Adrenal gland (tissue), 5 donors: ENCODE measurements around the gene RAD54L.

Experiments used
- POLR2A ChIP-seq, 2 donors: fragments of 450-650 bp; IDR thresholded peaks; one replicate each; pipeline ENCODE4 v1.6.1; 2017; ENCODE audit warnings: antibody characterized with exemption in 2 of 2, mild to moderate bottlenecking in 2 of 2, moderate library complexity in 1 of 2
- TF ChIP-seq, protein P1 (sequence below), 6 experiments: fragments of 450-650 bp in 4 of 6; fragments of 200-600 bp in 2 of 6; sonication (generic) in 1 of 6; IDR thresholded peaks; 1 replicate in 5 of 6; 2 replicates in 1 of 6; pipeline versions ENCODE4 v1.5.1 to v1.8.0; 2016 to 2021; ENCODE audit warnings: antibody characterized with exemption in 6 of 6, mild to moderate bottlenecking in 2 of 6, moderate library complexity in 1 of 6
- donor health status: DM: no; HTN: no; CAD: no.

DNA sequence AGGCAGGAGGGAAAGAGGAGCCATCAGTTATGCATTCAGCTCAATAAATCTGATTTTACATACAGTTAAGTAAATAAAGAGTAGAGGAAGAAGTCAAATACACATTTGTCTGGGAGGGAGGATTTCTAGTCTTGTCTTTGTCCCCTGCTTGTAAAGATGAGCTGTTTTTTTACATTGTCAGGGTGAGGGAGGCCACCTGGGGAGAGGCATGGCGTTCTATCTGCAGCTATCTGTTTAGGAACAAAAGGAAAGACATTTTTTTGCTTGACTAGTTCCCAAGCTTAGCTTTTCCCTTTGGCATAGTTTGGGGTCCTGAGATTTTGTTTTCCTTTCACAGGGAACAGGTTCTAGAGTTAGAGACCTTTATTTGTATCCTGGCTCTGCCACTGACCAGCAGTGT, 14.9 kb downstream of the RAD54L start:
- TF ChIP-seq, protein P1, sequence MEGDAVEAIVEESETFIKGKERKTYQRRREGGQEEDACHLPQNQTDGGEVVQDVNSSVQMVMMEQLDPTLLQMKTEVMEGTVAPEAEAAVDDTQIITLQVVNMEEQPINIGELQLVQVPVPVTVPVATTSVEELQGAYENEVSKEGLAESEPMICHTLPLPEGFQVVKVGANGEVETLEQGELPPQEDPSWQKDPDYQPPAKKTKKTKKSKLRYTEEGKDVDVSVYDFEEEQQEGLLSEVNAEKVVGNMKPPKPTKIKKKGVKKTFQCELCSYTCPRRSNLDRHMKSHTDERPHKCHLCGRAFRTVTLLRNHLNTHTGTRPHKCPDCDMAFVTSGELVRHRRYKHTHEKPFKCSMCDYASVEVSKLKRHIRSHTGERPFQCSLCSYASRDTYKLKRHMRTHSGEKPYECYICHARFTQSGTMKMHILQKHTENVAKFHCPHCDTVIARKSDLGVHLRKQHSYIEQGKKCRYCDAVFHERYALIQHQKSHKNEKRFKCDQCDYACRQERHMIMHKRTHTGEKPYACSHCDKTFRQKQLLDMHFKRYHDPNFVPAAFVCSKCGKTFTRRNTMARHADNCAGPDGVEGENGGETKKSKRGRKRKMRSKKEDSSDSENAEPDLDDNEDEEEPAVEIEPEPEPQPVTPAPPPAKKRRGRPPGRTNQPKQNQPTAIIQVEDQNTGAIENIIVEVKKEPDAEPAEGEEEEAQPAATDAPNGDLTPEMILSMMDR (IDR thresholded peaks at IDR 0.05), result no peak
- TF ChIP-seq POLR2A (IDR thresholded peaks at IDR 0.05), result no peak
